LoVo (cell line): ENCODE measurements around the gene CHKA.

Experiments used
- DNase-seq: peaks from one replicate; pipeline ENCODE4 v3.0.0-alpha.2; 2016; ENCODE audit warnings: low spot score

Gene CHKA

GRCh38 chr11:68013611-68014156 lies 107.5 kb downstream of the CHKA start:
- DNase-seq = no peak

- peak; percentile 91 for DNase-seq
Observed at GRCh38 chr11:68012843-68013610, 108.2 kb downstream of the CHKA start.

GRCh38 chr11:68012044-68012842 lies 108.9 kb downstream of the CHKA start:
- DNase-seq = no peak

- DNase-seq = no peak
Observed at GRCh38 chr11:68011051-68011943, 109.9 kb downstream of the CHKA start.

- peak; percentile 88 for DNase-seq
Observed at GRCh38 chr11:68010090-68011041, 110.8 kb downstream of the CHKA start, which contains the start of gene ALDH3B1. Gene ALDH3B1, plus strand, starts transcription at chr11:68010327. Its CDS starts 4,971 bp downstream, at chr11:68015298.

GRCh38 chr11:68009391-68010089 lies 111.6 kb downstream of the CHKA start:
- no peak for DNase-seq

- DNase-seq = no peak
Observed at GRCh38 chr11:68008381-68009337, 112.5 kb downstream of the CHKA start.

GRCh38 chr11:68007498-68008380 lies 113.4 kb downstream of the CHKA start:
- DNase-seq = no peak

- DNase-seq = no peak
Observed at GRCh38 chr11:68006606-68007166, 114.5 kb downstream of the CHKA start.

- no peak for DNase-seq
Observed at GRCh38 chr11:68004551-68005335, 116.4 kb downstream of the CHKA start.

- peak; percentile 85 for DNase-seq
Observed at GRCh38 chr11:68003846-68004550, 117.2 kb downstream of the CHKA start, which contains the start of gene UNC93B1. Gene UNC93B1, minus strand, starts transcription at chr11:68004097. Its CDS starts 54 bp downstream, at chr11:68004043.

GRCh38 chr11:68002938-68003845 lies 118.0 kb downstream of the CHKA start:
- peak; percentile 45 for DNase-seq
